Peyer's patch (tissue), 4 donors: Measurements from ENCODE around the gene OPRPN. TPM values are rescaled to one million over a fixed set of nuclear protein-coding genes. Genes with fewer than 3 reads are reported as not detected.

Source experiments
- DNase-seq, 3 donors: peaks; one replicate each; pipeline ENCODE4 v3.0.0-alpha.2; 2017 to 2019
- H3K27ac ChIP-seq, 4 donors: fragments of 200-600 bp; sonication (generic); one replicate each; pipeline ENCODE4 v1.5.1; 2016 to 2019
- H3K27me3 ChIP-seq, 2 donors: fragments of 200-600 bp; sonication (generic); one replicate each; pipeline ENCODE4 v1.5.1; 2019
- H3K36me3 ChIP-seq, 3 donors: fragments of 200-600 bp; sonication (generic); one replicate each; pipeline ENCODE4 v1.5.1; 2016 to 2019
- H3K4me1 ChIP-seq, 4 donors: fragments of 200-600 bp; sonication (generic); one replicate each; pipeline ENCODE4 v1.5.1; 2016 to 2019
- H3K4me3 ChIP-seq, 4 donors: fragments of 200-600 bp; sonication (generic); 1 replicate in 3 of 4; 2 replicates in 1 of 4; pipeline ENCODE4 v1.5.1; 2016 to 2019; ENCODE audit warnings: mild to moderate bottlenecking in 1 of 4
- H3K9me3 ChIP-seq, 4 donors: fragments of 200-600 bp; sonication (generic); one replicate each; pipeline ENCODE4 v1.5.1; 2016 to 2019; ENCODE audit warnings: mild to moderate bottlenecking in 1 of 4
- CTCF ChIP-seq, 6 experiments: fragments of 450-650 bp in 4 of 6; fragments of 200-600 bp in 2 of 6; sonication (generic) in 1 of 6; IDR thresholded peaks; one replicate each; pipeline ENCODE4 v1.5.1; 2017 to 2019; ENCODE audit warnings: antibody characterized with exemption in 6 of 6, mild to moderate bottlenecking in 3 of 6, moderate library complexity in 1 of 6
- POLR2A ChIP-seq, 2 donors: fragments of 450-650 bp; IDR thresholded peaks; one replicate each; pipeline ENCODE4 v1.5.1; 2017; ENCODE audit warnings: antibody characterized with exemption in 2 of 2, mild to moderate bottlenecking in 2 of 2, moderate library complexity in 2 of 2
- total RNA-seq, 4 donors: library from RNA; depleted of rRNA; stranded (reverse); fragments of >200 nt; gene quantifications; one replicate each; pipeline ENCODE4 v1.1.0, GENCODE V29; 2016

Gene OPRPN
- total RNA-seq = not detected

GRCh38 chr4:70397580-70397979, at the start of gene OPRPN:
OPRPN (plus strand) TSS chr4:70397940; CDS start chr4:70399286, 1,346 bp downstream.
- Histone ChIP-seq H3K4me3 (no peak within 1 kb of the TSS), H3K9me3 (no peaks in the 10 kb centered on the region), H3K36me3 (no peaks in the 10 kb centered on the region), H3K27ac (no peak within 1 kb of the TSS), H3K27me3 (no peaks in the 10 kb centered on the region), H3K4me1 (no peaks in the 10 kb centered on the region)
- no peak for DNase-seq
- TF ChIP-seq POLR2A (IDR thresholded peaks at IDR 0.05) (no peak), CTCF (IDR thresholded peaks at IDR 0.05) (no peak)

- TF ChIP-seq CTCF (IDR thresholded peaks at IDR 0.05) = no peak
- TF ChIP-seq POLR2A (IDR thresholded peaks at IDR 0.05) = no peak
- DNase-seq = no peak
- Histone ChIP-seq H3K27me3 (no peaks in the 10 kb centered on the region), H3K9me3 (no peaks in the 10 kb centered on the region), H3K4me1 (no peaks in the 10 kb centered on the region), H3K27ac (no peak overlapping the region), H3K4me3 (no peak overlapping the region), H3K36me3 (no peaks in the 10 kb centered on the region)
Measured at GRCh38 chr4:70356185-70356584, 41.6 kb upstream of the OPRPN start.

- TF ChIP-seq POLR2A (IDR thresholded peaks at IDR 0.05) = no peak
- no peak for TF ChIP-seq CTCF (IDR thresholded peaks at IDR 0.05)
Measured at GRCh38 chr4:70359115-70359661, 38.6 kb upstream of the OPRPN start.

GRCh38 chr4:70360460-70360859, 37.3 kb upstream of the OPRPN start, which contains the start of gene SMR3A:
SMR3A (plus strand) TSS chr4:70360760; CDS start chr4:70362116, 1,356 bp downstream.
- no peaks in the 10 kb centered on the region for H3K36me3 ChIP-seq
- H3K9me3 ChIP-seq = no peaks in the 10 kb centered on the region
- no peak within 1 kb of the TSS for H3K4me3 ChIP-seq
- DNase-seq = no peak
- no peaks in the 10 kb centered on the region for H3K4me1 ChIP-seq
- H3K27me3 ChIP-seq = no peaks in the 10 kb centered on the region
- TF ChIP-seq CTCF (IDR thresholded peaks at IDR 0.05) (no peak), POLR2A (IDR thresholded peaks at IDR 0.05) (no peak)
- no peak within 1 kb of the TSS for H3K27ac ChIP-seq

More at GRCh38 chr4:70359115-70359661, 38.6 kb upstream of the OPRPN start:
- DNase-seq = no peak
- Histone ChIP-seq H3K27ac (no peak overlapping the region), H3K4me3 (no peak overlapping the region), H3K27me3 (no peaks in the 10 kb centered on the region), H3K4me1 (no peaks in the 10 kb centered on the region), H3K9me3 (no peaks in the 10 kb centered on the region), H3K36me3 (no peaks in the 10 kb centered on the region)

GRCh38 chr4:70364002-70364401, 33.7 kb upstream of the OPRPN start:
- no peak for TF ChIP-seq CTCF (IDR thresholded peaks at IDR 0.05)
- TF ChIP-seq POLR2A (IDR thresholded peaks at IDR 0.05) = no peak
- H3K36me3 ChIP-seq = no peaks in the 10 kb centered on the region
- no peaks in the 10 kb centered on the region for H3K27me3 ChIP-seq
- H3K27ac ChIP-seq = no peak overlapping the region
- DNase-seq = no peak
- H3K4me3 ChIP-seq = no peak overlapping the region
- no peaks in the 10 kb centered on the region for H3K4me1 ChIP-seq
- H3K9me3 ChIP-seq = no peaks in the 10 kb centered on the region

- TF ChIP-seq POLR2A (IDR thresholded peaks at IDR 0.05) (no peak), CTCF (IDR thresholded peaks at IDR 0.05) (no peak)
Measured at GRCh38 chr4:70365479-70365878, 32.3 kb upstream of the OPRPN start.

More at GRCh38 chr4:70365479-70365878, 32.3 kb upstream of the OPRPN start:
- no peak for DNase-seq
- Histone ChIP-seq H3K27me3 (no peaks in the 10 kb centered on the region), H3K9me3 (no peaks in the 10 kb centered on the region), H3K4me1 (no peaks in the 10 kb centered on the region), H3K27ac (no peak overlapping the region), H3K4me3 (no peak overlapping the region), H3K36me3 (no peaks in the 10 kb centered on the region)
